GM23338 (cell line): Measurements from ENCODE around the gene PDCD11. TPM values are rescaled to one million over a fixed set of nuclear protein-coding genes. Genes with fewer than 3 reads are reported as not detected.

Experiments
- ATAC-seq: fragments of 200-7000 bp; cut with Tn5 transposase; 3 replicates; pipeline ENCODE4 v1.9.1; 2020
- DNase-seq: peaks from one replicate; pipeline ENCODE4 v3.0.0-alpha.2; 2015; ENCODE audit warnings: low spot score
- H2AFZ ChIP-seq: fragments of 200-600 bp; sonication (generic); 2 replicates; pipeline ENCODE4 v1.8.0; 2016; ENCODE audit warnings: antibody characterized with exemption, mild to moderate bottlenecking, moderate library complexity
- H3F3A ChIP-seq: fragments of 200-600 bp; sonication (generic); replicated peaks from 2 replicates; pipeline ENCODE4 v1.8.0; 2017; ENCODE audit warnings: antibody characterized with exemption, mixed run types, low read depth
- H3K27ac ChIP-seq: fragments of 200-600 bp; sonication (generic); 2 replicates; pipeline ENCODE4 v1.6.1; 2016; ENCODE audit warnings: low read depth
- H3K27me3 ChIP-seq: fragments of 200-600 bp; sonication (generic); 2 replicates; pipeline ENCODE4 v1.8.0; 2016; ENCODE audit warnings: mild to moderate bottlenecking, mixed run types, moderate library complexity; ENCODE audit not compliant: insufficient read depth
- H3K36me3 ChIP-seq: fragments of 200-600 bp; sonication (generic); 2 replicates; pipeline ENCODE4 v1.8.0; 2016; ENCODE audit warnings: mild to moderate bottlenecking; ENCODE audit not compliant: insufficient read depth
- H3K4me1 ChIP-seq: fragments of 200-600 bp; sonication (generic); 2 replicates; pipeline ENCODE4 v1.8.0; 2016; ENCODE audit warnings: mild to moderate bottlenecking, moderate library complexity; ENCODE audit not compliant: insufficient read depth
- H3K4me2 ChIP-seq: fragments of 200-600 bp; sonication (generic); 2 replicates; pipeline ENCODE4 v1.7.1; 2017; ENCODE audit warnings: mixed run types
- H3K4me3 ChIP-seq: fragments of 200-600 bp; sonication (generic); 2 replicates; pipeline ENCODE4 v1.6.1; 2016; ENCODE audit warnings: mixed run types
- H3K79me2 ChIP-seq: fragments of 200-600 bp; sonication (generic); replicated peaks from 2 replicates; pipeline ENCODE4 v1.8.0; 2017; ENCODE audit warnings: mild to moderate bottlenecking; ENCODE audit not compliant: insufficient read depth
- H3K9me2 ChIP-seq: fragments of 200-600 bp; sonication (generic); 2 replicates; pipeline ENCODE4 v1.8.0; 2017; ENCODE audit not compliant: insufficient read depth
- H4K20me1 ChIP-seq: fragments of 200-600 bp; sonication (generic); replicated peaks from 2 replicates; pipeline ENCODE4 v1.8.0; 2017; ENCODE audit warnings: mild to moderate bottlenecking; ENCODE audit not compliant: insufficient read depth
- H3K27ac Mint-ChIP-seq: 2 replicates; pipeline ENCODE4 v1.8.0; 2020; ENCODE audit warnings: inconsistent platforms, mild to moderate bottlenecking, moderate library complexity, mixed read lengths
- H3K27me3 Mint-ChIP-seq: 3 replicates; pipeline ENCODE4 v1.8.0; 2022; ENCODE audit warnings: low read depth, mild to moderate bottlenecking, moderate library complexity, mixed read lengths, inconsistent platforms; ENCODE audit not compliant: insufficient read depth, poor library complexity
- H3K36me3 Mint-ChIP-seq: 3 replicates; pipeline ENCODE4 v1.8.0; 2021; ENCODE audit warnings: low read depth, mild to moderate bottlenecking, inconsistent platforms, moderate library complexity, mixed read lengths
- H3K4me1 Mint-ChIP-seq: 3 replicates; pipeline ENCODE4 v1.8.0; 2020; ENCODE audit warnings: mild to moderate bottlenecking, inconsistent platforms, mixed read lengths
- H3K4me3 Mint-ChIP-seq: 3 replicates; pipeline ENCODE4 v1.8.0; 2021; ENCODE audit warnings: moderate library complexity, mild to moderate bottlenecking, inconsistent platforms, mixed read lengths
- H3K9me3 Mint-ChIP-seq: 3 replicates; pipeline ENCODE4 v1.8.0; 2020; ENCODE audit warnings: moderate library complexity, mild to moderate bottlenecking, inconsistent platforms, mixed read lengths
- EZH2 ChIP-seq: fragments of 200-600 bp; sonication (generic); IDR thresholded peaks from one replicate; pipeline ENCODE4 v1.8.0; 2017; ENCODE audit warnings: antibody characterized with exemption, mild to moderate bottlenecking, low read depth; ENCODE audit not compliant: unreplicated experiment
- EZH2phosphoT487 ChIP-seq: fragments of 200-600 bp; sonication (generic); IDR thresholded peaks from one replicate; pipeline ENCODE4 v1.8.1; 2018; ENCODE audit warnings: antibody characterized with exemption; ENCODE audit not compliant: unreplicated experiment
- JUNB ChIP-seq: IDR thresholded peaks from one replicate; pipeline ENCODE4 v1.6.1; 2016; ENCODE audit warnings: antibody characterized with exemption; ENCODE audit not compliant: unreplicated experiment
- NANOG ChIP-seq: IDR thresholded peaks from 2 replicates; pipeline ENCODE4 v1.6.1; 2016; ENCODE audit warnings: antibody characterized with exemption, borderline replicate concordance
- POLR2AphosphoS5 ChIP-seq: IDR thresholded peaks from 2 replicates; pipeline ENCODE4 v1.6.1; 2016; ENCODE audit warnings: antibody characterized with exemption, low read depth
- STAT1 ChIP-seq: IDR thresholded peaks from one replicate; pipeline ENCODE4 v1.6.1; 2016; ENCODE audit warnings: antibody characterized with exemption; ENCODE audit not compliant: unreplicated experiment
- ZNF114 ChIP-seq: fragments of 250-450 bp; sonication (Bioruptor Pico); IDR thresholded peaks from 2 replicates; pipeline ENCODE4 v1.5.0; 2020; ENCODE audit warnings: mild to moderate bottlenecking, moderate library complexity
- ZNF331 ChIP-seq: fragments of 250-450 bp; sonication (Bioruptor Pico); IDR thresholded peaks from 2 replicates; pipeline ENCODE4 v1.5.0; 2020; ENCODE audit warnings: low read depth, mild to moderate bottlenecking, moderate library complexity
- ZNF462 ChIP-seq: fragments of 250-450 bp; sonication (Bioruptor Pico); IDR thresholded peaks from 2 replicates; pipeline ENCODE4 v1.5.0; 2020; ENCODE audit warnings: mild to moderate bottlenecking, moderate library complexity
- polyA plus RNA-seq: library from polyadenylated mRNA; unstranded; fragments of >200 nt; fragmentation: Nextera tagmentation; extraction: Ambion mirVana; gene quantifications from 2 replicates; pipeline ENCODE4 v1.2.1, GENCODE V29; 2016
- total RNA-seq: library from RNA; depleted of rRNA; stranded (reverse); fragments of >200 nt; shearing (Covaris generic); gene quantifications from 2 replicates; pipeline ENCODE4 v1.2.3, GENCODE V29; 2014
- TF ChIP-seq, protein P1 (sequence below): IDR thresholded peaks from 2 replicates; pipeline ENCODE4 v1.6.1; 2016; ENCODE audit warnings: antibody characterized with exemption
- TF ChIP-seq, protein P2 (sequence below), 2 experiments: fragments of 200-600 bp in 1 of 2; sonication (generic) in 1 of 2; conservative IDR thresholded peaks; 2 replicates each; pipeline versions ENCODE4 v1.5.1 to v1.6.1; 2016 to 2017; ENCODE audit warnings: antibody characterized with exemption in 2 of 2, low read depth in 2 of 2, mild to moderate bottlenecking in 2 of 2, moderate library complexity in 1 of 2
- TF ChIP-seq, protein P3 (sequence below): IDR thresholded peaks from one replicate; pipeline ENCODE4 v1.6.1; 2018; ENCODE audit warnings: antibody characterized with exemption; ENCODE audit not compliant: unreplicated experiment

Gene PDCD11
- total and polyA plus RNA-seq, 2 experiments from 2014 or later = 82.1 to 87.8 TPM

DNA sequence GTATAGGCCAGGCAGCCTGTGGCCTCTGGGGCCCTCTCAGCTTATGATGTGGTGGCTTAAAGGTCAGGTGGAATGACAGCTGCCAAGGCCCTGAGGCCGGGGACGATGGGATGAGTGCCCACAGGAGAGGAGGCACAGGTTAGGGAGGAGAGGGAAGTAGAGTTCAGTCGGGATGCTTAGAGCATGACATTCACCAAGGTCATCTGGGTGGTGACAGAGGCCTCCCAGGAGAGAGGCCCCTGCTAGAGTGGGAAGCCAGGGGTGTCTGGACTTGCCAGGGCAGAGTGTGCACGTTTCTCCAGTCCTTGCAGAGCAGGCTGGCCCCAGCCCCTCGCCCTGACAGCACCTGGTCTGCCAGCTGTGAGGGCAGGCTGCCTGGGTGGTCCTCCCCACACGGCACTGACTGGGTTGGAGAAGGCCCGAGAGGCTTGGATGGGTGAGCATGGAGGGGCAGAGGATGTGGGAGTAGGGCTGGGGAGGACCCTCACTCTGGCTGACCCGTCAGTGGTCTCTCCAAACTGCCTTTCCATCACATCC is 60.8 kb downstream of the PDCD11 start (continued):
- TF ChIP-seq ZNF462 (CRISPR knock-in tag) = no peak
- TF ChIP-seq, protein P1, sequence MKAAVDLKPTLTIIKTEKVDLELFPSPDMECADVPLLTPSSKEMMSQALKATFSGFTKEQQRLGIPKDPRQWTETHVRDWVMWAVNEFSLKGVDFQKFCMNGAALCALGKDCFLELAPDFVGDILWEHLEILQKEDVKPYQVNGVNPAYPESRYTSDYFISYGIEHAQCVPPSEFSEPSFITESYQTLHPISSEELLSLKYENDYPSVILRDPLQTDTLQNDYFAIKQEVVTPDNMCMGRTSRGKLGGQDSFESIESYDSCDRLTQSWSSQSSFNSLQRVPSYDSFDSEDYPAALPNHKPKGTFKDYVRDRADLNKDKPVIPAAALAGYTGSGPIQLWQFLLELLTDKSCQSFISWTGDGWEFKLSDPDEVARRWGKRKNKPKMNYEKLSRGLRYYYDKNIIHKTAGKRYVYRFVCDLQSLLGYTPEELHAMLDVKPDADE = no peak
- TF ChIP-seq ZNF114 (CRISPR knock-in tag) = no peak
- no peak for TF ChIP-seq ZNF331
- TF ChIP-seq STAT1 = no peak

- Histone ChIP-seq H3F3A (no peaks in the 10 kb centered on the region), H3K27me3 (no peaks in the 10 kb centered on the region), H3K4me1 (no peaks in the 10 kb centered on the region), H3K36me3 (no peaks in the 10 kb centered on the region), H3K4me2 (no peak overlapping the region), H3K9me2 (no peaks in the 10 kb centered on the region), H3K79me2 (no peaks in the 10 kb centered on the region), H2AFZ (0 out of 2 replicates have a peak overlapping the region, but pooled peaks have one; percentile 76), H4K20me1 (no peaks in the 10 kb centered on the region), H3K4me3 (no peak overlapping the region), H3K27ac (no peak overlapping the region)
- Mint-ChIP-seq H3K9me3 (no peaks in the 10 kb centered on the region; the same call in 2 of the 3 replicates), H3K4me1 (peaks cover 6% of the 10 kb centered on the region), H3K27ac (no peak overlapping the region), H3K36me3 (no peaks in the 10 kb centered on the region; the same call in 2 of the 3 replicates), H3K4me3 (no peak overlapping the region), H3K27me3 (peaks cover 22% of the 10 kb centered on the region)
- DNase-seq (no peak), ATAC-seq (no peak)
- no peak for TF ChIP-seq EZH2
- TF ChIP-seq, protein P2, sequence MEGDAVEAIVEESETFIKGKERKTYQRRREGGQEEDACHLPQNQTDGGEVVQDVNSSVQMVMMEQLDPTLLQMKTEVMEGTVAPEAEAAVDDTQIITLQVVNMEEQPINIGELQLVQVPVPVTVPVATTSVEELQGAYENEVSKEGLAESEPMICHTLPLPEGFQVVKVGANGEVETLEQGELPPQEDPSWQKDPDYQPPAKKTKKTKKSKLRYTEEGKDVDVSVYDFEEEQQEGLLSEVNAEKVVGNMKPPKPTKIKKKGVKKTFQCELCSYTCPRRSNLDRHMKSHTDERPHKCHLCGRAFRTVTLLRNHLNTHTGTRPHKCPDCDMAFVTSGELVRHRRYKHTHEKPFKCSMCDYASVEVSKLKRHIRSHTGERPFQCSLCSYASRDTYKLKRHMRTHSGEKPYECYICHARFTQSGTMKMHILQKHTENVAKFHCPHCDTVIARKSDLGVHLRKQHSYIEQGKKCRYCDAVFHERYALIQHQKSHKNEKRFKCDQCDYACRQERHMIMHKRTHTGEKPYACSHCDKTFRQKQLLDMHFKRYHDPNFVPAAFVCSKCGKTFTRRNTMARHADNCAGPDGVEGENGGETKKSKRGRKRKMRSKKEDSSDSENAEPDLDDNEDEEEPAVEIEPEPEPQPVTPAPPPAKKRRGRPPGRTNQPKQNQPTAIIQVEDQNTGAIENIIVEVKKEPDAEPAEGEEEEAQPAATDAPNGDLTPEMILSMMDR (conservative IDR thresholded peaks at IDR 0.05; ENCODE audit: low read depth in 2 of 2) = no peak
- TF ChIP-seq STAT1 = no peak
- no peak for TF ChIP-seq POLR2AphosphoS5
- no peak for TF ChIP-seq ZNF114 (CRISPR knock-in tag)
- TF ChIP-seq, protein P3, sequence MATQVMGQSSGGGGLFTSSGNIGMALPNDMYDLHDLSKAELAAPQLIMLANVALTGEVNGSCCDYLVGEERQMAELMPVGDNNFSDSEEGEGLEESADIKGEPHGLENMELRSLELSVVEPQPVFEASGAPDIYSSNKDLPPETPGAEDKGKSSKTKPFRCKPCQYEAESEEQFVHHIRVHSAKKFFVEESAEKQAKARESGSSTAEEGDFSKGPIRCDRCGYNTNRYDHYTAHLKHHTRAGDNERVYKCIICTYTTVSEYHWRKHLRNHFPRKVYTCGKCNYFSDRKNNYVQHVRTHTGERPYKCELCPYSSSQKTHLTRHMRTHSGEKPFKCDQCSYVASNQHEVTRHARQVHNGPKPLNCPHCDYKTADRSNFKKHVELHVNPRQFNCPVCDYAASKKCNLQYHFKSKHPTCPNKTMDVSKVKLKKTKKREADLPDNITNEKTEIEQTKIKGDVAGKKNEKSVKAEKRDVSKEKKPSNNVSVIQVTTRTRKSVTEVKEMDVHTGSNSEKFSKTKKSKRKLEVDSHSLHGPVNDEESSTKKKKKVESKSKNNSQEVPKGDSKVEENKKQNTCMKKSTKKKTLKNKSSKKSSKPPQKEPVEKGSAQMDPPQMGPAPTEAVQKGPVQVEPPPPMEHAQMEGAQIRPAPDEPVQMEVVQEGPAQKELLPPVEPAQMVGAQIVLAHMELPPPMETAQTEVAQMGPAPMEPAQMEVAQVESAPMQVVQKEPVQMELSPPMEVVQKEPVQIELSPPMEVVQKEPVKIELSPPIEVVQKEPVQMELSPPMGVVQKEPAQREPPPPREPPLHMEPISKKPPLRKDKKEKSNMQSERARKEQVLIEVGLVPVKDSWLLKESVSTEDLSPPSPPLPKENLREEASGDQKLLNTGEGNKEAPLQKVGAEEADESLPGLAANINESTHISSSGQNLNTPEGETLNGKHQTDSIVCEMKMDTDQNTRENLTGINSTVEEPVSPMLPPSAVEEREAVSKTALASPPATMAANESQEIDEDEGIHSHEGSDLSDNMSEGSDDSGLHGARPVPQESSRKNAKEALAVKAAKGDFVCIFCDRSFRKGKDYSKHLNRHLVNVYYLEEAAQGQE = no peak
- no peak for TF ChIP-seq NANOG
- TF ChIP-seq JUNB = no peak
- no peak for TF ChIP-seq EZH2phosphoT487
Measured at GRCh38 chr10:103457896-103458583, 61.6 kb downstream of the PDCD11 start.
